T-helper 2 cell (primary cell): Measurements from ENCODE around the gene LRRC38.

Source experiments
- DNase-seq, 5 experiments: peaks; one replicate each; pipeline versions ENCODE4 v3.0.0 to v3.0.0-alpha.2; 2012 to 2022

LRRC38 gene

GRCh38 chr1:13516606-13517005 is 2.8 kb upstream of the LRRC38 start:
- DNase-seq, result no peak

- DNase-seq, result no peak
These were observed 1.0 kb upstream of the LRRC38 start for GRCh38 chr1:13514821-13515220.

GRCh38 chr1:13513063-13513894 is 524 bp downstream of the LRRC38 start:
- no peak for DNase-seq

GRCh38 chr1:13512472-13512871 is 1.3 kb downstream of the LRRC38 start:
- DNase-seq, result no peak

DNA sequence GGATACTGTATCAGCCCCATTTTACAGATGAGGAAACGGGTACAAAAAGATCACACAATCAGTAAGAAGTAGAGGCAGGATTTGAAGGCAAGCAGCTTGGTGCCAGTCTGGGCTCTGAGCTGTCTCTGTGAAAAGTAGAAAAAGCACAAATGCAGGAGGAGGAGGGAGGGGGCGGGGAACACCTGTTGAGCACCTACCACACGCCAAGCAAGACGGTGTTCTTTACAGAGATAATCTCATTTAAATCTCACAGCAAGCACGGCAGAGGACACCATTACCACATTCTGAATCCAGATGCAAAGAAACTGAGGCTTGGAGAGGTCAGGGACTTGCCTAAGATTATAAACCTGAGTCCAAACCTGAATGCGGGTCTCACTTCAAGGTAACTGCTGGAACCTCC is 3.3 kb downstream of the LRRC38 start:
- DNase-seq, result no peak

DNA sequence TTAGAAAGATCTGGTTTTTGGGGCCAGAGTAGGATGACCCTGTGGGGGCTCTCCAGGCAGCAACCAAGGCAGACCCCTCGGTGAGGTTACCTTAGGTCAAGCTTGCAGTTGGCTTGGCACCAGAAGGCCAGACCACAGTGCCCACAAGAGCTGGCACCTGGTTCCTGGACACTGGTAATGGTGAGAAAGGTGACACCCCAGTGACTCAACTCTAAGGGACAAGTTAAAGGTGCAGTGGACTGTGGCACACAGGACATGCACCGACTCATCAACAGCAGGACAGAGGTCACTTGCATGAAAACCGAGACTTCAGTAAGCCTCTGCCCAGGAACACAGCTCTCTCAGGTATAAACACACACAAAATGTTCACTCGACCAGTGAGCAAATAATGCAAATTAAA is 6.7 kb downstream of the LRRC38 start:
- DNase-seq, result no peak

GRCh38 chr1:13505020-13505419 is 8.8 kb downstream of the LRRC38 start:
- no peak for DNase-seq

DNA sequence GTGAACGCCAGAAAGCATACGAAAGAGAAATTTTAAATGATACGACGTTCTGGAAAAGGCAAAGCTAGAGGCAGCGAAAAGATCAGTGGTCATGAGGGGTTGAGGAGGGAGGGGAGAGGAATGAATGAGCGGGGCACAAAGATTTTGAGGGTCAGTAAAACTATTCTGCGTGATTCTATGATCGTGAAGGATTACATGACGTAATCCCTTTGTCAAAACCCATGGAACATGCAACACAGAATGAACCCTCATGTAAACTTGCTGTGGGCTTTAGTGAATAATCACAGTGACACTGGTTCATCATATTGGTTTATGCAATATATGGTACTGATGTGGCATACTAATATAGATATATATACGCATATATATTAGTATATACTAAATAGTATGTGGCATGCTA is 13.0 kb downstream of the LRRC38 start:
- no peak for DNase-seq

- DNase-seq, result no peak
These were observed 14.4 kb downstream of the LRRC38 start for GRCh38 chr1:13499422-13499821.

GRCh38 chr1:13498553-13498952 is 15.2 kb downstream of the LRRC38 start:
- DNase-seq, result peak in 1 of 5 experiments; percentile 25

DNA sequence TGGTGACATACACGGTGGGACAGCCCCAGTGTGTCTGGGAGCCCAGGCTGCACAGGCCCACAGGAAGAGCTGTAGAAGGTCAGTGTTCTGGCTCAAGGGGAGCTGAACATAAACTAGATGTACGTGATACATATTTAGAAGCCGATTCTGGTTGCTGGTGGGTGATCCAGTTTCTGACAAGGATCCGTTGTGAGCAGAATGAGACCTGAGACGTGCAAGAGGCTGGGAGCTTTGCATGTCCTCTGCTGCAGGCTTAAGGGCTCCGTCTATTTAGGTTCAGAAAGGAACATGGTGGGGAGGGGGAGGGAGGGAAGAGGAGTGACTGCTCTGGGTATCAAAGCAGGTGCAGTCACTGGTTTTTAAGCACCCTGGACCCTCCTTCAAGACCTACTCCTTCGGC is 18.6 kb downstream of the LRRC38 start:
- no peak for DNase-seq

DNA sequence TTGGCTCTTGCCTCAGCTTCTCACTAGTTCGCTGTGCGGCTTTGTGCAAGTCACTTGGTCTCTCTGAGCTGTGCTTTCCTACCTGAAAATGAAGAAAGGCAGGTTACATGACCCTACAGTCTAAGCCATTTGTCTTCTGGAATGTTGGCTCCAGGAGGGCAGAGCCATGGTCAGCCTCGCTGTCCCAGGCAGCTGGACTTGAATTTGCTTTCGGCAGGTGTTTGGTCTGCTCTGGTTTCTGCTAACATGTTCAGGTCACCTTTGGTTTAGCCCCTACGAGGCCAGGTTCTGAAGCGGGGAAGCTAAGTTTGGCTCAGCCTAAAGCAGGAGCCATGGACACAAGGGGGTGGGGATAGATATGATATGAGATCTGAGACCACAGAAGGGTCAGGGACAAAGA is 19.1 kb downstream of the LRRC38 start:
- no peak for DNase-seq

DNA sequence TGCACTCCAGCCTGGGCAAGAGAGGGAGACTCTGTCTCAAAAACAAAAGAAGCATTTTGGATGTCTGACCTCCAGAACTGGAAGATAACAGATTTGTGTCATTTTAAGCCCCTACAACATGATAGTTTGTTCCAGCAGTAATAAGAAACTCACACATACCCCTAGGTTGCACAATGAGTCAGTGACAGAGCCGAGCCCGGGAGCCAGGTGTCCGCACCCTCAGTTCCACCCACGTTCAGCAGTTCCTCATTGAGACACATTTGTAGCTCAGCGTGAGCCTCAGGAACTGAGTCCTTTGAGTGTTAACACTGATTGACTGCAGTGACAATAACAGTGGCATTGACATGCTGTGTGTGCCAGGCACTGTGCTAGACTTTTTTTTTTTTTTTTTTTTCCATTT is 19.8 kb downstream of the LRRC38 start:
- DNase-seq, result peak in 1 of 5 experiments; percentile 45

GRCh38 chr1:13492711-13493110 is 21.1 kb downstream of the LRRC38 start:
- no peak for DNase-seq

DNA sequence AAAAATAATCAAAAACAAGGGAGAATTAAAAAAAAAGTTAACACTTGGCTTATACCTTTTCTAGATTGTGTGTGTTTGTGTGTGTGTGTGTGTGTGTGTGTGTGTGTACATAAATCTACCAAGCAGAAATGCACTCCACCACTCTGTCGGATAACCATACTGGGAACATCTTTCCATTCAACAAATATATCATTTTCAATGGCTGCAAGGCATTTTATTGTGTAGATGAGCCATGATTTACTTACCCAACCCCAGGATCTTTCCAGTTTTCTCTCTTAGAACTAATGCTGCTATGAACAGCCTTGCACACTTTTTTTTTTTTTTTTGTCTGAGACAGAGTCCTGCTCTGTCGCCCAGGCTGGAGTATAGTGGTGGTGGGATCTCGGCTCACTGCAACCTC is 25.8 kb downstream of the LRRC38 start:
- DNase-seq, result no peak

DNA sequence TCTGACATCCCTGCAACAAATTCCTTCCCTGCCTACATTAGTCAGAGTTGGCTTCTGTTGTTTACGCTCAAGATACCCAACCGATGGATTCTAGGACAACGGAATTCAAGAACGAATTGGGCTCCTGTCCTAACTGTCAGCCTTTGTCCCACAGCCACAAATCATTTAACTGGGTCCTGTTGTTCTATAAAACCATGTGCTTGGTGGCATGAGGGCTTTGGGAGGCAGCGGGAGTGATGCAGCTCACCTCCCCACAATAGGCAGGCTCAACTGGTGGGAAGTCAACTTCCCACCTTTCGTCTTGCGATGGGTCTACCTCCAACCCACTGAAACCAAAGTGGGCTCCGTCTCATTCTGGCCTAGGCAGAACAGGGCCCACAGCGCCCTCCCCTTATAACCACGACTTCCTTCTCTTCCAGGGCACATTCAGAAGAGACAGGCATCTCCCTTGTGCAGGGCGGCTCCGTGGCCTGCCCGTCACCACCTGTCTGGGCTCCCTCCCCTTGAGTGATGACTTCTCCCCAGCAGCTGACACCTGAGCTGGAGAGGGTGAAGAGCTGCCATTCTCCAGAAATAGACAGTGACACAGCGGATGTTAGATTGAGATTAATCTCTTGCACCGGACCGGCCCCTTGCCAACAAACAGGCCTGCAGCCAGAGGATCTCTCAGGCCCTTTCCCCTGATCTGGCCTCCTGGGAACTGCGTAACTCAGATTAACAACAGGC is 26.5 kb downstream of the LRRC38 start:
- DNase-seq, result no peak

- no peak for DNase-seq
These were observed 29.9 kb downstream of the LRRC38 start for GRCh38 chr1:13483946-13484345.

DNA sequence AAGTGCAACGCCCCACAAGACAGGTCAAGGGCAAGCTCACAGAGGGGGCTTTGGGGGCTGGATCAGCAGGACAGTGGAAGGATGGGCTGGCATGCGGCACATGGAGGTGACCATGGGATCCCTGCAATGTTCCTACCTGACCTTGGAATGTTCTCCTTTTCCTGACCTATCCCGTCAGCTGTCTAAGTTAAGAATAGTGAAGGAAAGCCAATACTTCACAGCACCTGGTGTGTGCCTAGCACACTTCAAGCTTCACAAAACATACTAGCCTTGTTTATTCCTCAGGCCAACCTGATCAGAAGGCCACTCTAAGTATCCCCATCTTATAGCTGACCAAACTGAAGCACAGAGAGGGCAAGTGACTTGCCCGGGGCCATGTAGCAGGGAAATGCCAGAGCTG is 31.2 kb downstream of the LRRC38 start:
- DNase-seq, result no peak

- DNase-seq, result peak in 1 of 5 experiments; percentile 51
These were observed 34.5 kb downstream of the LRRC38 start for GRCh38 chr1:13479171-13479856.

- no peak for DNase-seq
These were observed 35.1 kb downstream of the LRRC38 start for GRCh38 chr1:13478692-13479091.

DNA sequence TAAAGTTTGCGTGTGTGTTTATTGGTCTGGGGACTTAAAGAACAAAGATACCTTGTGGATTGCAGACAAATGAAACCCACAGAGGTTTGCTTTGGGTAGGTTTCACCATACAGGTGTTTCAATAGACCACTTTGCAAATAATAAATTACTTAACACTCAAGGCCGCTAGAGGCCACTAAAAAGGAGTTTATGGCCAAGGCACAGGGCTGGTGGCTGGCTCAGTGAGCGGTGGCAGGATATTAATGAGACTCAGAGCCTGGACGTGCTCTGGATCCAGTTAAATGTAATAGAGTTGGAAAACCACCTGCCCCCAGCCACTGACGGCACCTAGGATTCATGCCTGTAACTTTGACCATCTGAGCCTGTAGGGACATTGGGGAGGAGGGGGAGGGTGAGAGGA is 44.5 kb downstream of the LRRC38 start:
- peak in 1 of 5 experiments; percentile 30 for DNase-seq

- no peak for DNase-seq
These were observed 48.3 kb downstream of the LRRC38 start for GRCh38 chr1:13465515-13465914.

- no peak for DNase-seq
These were observed 51.1 kb downstream of the LRRC38 start for GRCh38 chr1:13462682-13463081.

DNA sequence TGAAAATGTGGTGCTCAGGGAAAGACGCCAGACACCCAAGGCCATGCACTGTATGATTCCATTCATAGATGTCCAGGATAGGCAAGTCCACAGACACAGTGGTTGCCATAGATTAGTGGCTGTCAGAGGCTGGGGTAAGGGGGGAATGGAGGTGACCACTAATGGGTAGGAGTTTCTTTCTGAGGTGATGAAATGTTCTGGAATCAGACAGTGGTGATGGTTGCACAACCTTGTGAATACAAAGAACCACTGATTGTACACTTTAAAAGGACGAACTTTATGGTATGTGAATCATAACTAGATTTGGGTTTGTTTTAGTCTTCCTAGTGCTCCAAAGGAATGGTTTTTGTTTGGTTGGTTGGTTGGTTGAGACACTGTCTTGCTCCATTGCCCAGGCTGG is 51.8 kb downstream of the LRRC38 start:
- DNase-seq, result no peak
